Measurements from ENCODE around the gene CPSF7.
"Not testable (repeated sequence)": the region's sequence is repeated elsewhere in the genome, so short reads cannot be mapped to it uniquely, and the experiment has no call there.

CPSF7 gene

GRCh38 chr11:61401573-61401972, 28.2 kb downstream of the CPSF7 start:
- Histone ChIP-seq H3K4me3 (no peak overlapping the region), H3K27ac (no peak overlapping the region)

GRCh38 chr11:61401173-61401572, 28.6 kb downstream of the CPSF7 start:
- Histone ChIP-seq H3K4me3 (no peak overlapping the region), H3K27ac (peak overlapping the region in 2 of 21 experiments; percentile 6 to 10)

- peak overlapping the region; percentile 46 to 96 (median 85) for H3K27ac ChIP-seq
- peak overlapping the region; percentile 46 to 69 (median 64) for H3K4me3 ChIP-seq
Measured at GRCh38 chr11:61392981-61393595, 36.7 kb downstream of the CPSF7 start.

GRCh38 chr11:61390161-61390560, 39.6 kb downstream of the CPSF7 start:
- H3K4me3 ChIP-seq: no peak overlapping the region
- H3K27ac ChIP-seq: no peak overlapping the region

GRCh38 chr11:61384271-61385242, 45.2 kb downstream of the CPSF7 start:
- Histone ChIP-seq H3K4me3 (no peak overlapping the region), H3K27ac (no peak overlapping the region)

- not testable (repeated sequence) for H3K4me3 ChIP-seq
Measured at GRCh38 chr11:61383859-61384258, 45.9 kb downstream of the CPSF7 start.

GRCh38 chr11:61380884-61381283, 48.9 kb downstream of the CPSF7 start:
- no peak overlapping the region for H3K4me3 ChIP-seq
- no peak overlapping the region for H3K27ac ChIP-seq

More at GRCh38 chr11:61383859-61384258, 45.9 kb downstream of the CPSF7 start:
- not testable (repeated sequence) for H3K27ac ChIP-seq

- Histone ChIP-seq H3K4me3 (no peak overlapping the region), H3K27ac (peak overlapping the region in 20 of 21 experiments; percentile 32 to 85 (median 64))
Measured at GRCh38 chr11:61378713-61379313, 51.0 kb downstream of the CPSF7 start.

GRCh38 chr11:61377461-61378160, 52.2 kb downstream of the CPSF7 start:
- peak overlapping the region in 9 of 21 experiments; percentile 43 to 85 (median 73) for H3K27ac ChIP-seq
- H3K4me3 ChIP-seq: no peak overlapping the region

- Histone ChIP-seq H3K4me3 (no peak overlapping the region), H3K27ac (peak overlapping the region in 3 of 21 experiments; percentile 28 to 55 (median 30))
Measured at GRCh38 chr11:61375761-61376108, 54.0 kb downstream of the CPSF7 start.

- no peak overlapping the region for H3K4me3 ChIP-seq
Measured at GRCh38 chr11:61372659-61373420, 56.9 kb downstream of the CPSF7 start.

GRCh38 chr11:61370349-61371005, 59.3 kb downstream of the CPSF7 start:
- peak overlapping the region in 20 of 21 experiments; percentile 16 to 93 (median 73) for H3K27ac ChIP-seq

More at GRCh38 chr11:61372659-61373420, 56.9 kb downstream of the CPSF7 start:
- H3K27ac ChIP-seq: peak overlapping the region in 1 of 21 experiments; percentile 10

GRCh38 chr11:61369372-61370348, 60.1 kb downstream of the CPSF7 start:
- no peak overlapping the region for H3K4me3 ChIP-seq
- H3K27ac ChIP-seq: peak overlapping the region; percentile 7 to 93 (median 73)

More at GRCh38 chr11:61370349-61371005, 59.3 kb downstream of the CPSF7 start:
- H3K4me3 ChIP-seq: no peak overlapping the region

- peak overlapping the region in 17 of 21 experiments; percentile 1 to 93 (median 72) for H3K27ac ChIP-seq
- no peak overlapping the region for H3K4me3 ChIP-seq
Measured at GRCh38 chr11:61368646-61369045, 61.1 kb downstream of the CPSF7 start.

GRCh38 chr11:61367406-61367805, 62.4 kb downstream of the CPSF7 start:
- H3K27ac ChIP-seq: peak overlapping the region in 4 of 21 experiments; percentile 14 to 72 (median 24)
- H3K4me3 ChIP-seq: no peak overlapping the region

- H3K4me3 ChIP-seq: no peak overlapping the region
- peak overlapping the region in 3 of 21 experiments; percentile 27 to 100 (median 97) for H3K27ac ChIP-seq
Measured at GRCh38 chr11:61364012-61364675, 65.6 kb downstream of the CPSF7 start.

- peak overlapping the region in 20 of 21 experiments; percentile 94 to 100 (median 99) for H3K27ac ChIP-seq
Measured at GRCh38 chr11:61362542-61362875, 67.3 kb downstream of the CPSF7 start.

More at GRCh38 chr11:61362542-61362875, 67.3 kb downstream of the CPSF7 start:
- peak overlapping the region; percentile 50 to 80 (median 71) for H3K4me3 ChIP-seq
